CD4-positive, alpha-beta T cell treated with Interleukin-4 for 1 hour (primary cell): Measurements from ENCODE around the gene MRPL37.
"Not testable (repeated sequence)": the region's sequence is repeated elsewhere in the genome, so short reads cannot be mapped to it uniquely, and the experiment has no call there.

Experiments
- DNase-seq, 2 donors: peaks; one replicate each; pipeline ENCODE4 v3.0.0-alpha.2; 2020 to 2022

Gene MRPL37

GRCh38 chr1:54172614-54173599 is 27.1 kb upstream of the MRPL37 start:
- no peak for DNase-seq

DNA sequence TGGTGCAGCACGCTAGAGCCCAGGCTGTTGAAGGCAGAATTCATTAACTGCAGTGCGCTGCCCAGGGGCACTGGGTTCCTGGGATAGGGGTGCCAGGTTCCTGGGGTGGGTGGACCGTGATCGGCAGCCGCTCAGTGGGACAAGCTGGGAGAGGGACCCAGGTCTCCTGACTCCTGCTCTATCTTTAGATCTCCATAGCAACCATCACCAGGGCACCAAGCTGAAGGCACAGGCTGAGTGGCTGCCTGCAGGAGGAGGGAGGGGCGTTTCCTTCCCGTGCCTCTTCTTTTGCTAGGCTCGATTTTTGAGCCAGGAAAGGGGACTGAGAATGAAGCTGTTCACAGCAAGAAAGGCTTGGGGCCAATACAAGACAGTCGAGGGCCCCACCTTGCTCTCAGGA is 26.3 kb upstream of the MRPL37 start:
- DNase-seq, result no peak

- DNase-seq, result no peak
These were observed 25.9 kb upstream of the MRPL37 start for GRCh38 chr1:54174106-54174505.

DNA sequence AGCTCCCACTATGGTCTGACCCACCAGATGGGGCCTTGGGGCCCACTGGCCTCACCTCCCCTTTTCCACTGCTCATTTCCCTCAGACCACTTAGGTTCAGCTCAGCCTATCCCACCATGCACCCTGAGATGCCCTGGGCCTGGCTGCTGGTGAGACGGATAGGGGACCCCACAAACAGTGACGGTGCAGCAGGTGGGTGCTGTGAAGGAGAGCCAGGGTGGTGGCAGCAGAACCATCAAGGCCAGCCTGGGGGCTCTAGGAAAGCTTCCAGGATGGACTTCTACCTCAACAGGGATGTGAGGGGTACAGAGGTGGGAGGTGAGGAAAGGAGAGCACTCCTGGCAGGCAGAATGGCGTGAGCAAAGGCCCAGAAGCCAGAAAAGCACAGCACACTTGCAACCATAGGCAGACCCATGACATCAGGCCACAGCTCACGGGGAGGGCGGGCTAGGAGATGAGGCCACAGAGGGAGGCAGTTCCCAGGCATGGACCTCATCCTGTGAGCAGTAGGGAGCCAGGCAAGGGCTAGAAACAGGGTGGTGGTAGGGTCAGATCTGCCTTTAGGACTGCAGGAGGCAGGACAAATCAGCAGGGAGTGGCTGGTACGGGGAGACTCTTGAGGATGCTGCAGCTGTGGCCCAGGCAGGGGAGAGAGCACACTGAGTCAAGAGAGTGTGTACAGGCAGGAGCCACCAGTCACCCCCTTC is 23.2 kb upstream of the MRPL37 start:
- no peak for DNase-seq

- no peak for DNase-seq
These were observed 22.2 kb upstream of the MRPL37 start for GRCh38 chr1:54177726-54178125.

DNA sequence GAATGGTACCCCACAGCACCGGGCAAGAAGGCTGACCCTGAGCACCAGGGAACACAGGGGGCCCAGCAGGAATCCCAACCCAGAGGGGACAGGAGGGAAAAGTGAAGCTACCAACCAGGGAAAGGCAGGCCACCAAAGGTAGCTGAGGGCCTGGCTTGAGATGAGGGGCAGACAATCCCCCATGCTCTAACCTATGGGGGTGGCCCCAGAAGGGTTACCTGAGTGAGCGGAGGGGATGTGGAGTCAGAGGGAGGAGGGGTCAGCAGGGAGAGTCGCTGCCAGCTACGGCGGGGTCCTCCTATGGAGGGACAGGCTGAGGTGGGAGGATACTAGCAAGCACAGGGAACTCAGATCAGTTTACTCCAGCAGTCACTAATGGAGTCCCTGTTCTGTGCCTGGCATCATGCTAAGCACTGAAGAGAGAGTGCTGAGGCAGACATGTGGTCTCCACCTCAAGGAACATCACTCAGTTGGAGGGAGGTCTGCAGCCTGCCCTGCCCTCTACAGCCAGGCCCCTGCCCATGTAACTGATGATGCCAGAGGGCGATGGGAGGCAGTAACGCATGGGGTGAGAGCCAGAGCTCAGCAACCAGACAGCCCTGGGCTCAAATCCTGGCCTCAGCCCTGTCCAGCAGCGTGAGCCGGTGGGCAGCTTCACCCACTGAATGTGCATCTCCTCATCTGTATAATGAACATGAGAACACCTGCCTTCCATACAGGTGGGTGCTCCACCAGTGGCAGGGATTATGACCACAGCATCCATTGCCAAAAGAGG is 21.5 kb upstream of the MRPL37 start:
- no peak for DNase-seq

- no peak for DNase-seq
These were observed 19.1 kb upstream of the MRPL37 start for GRCh38 chr1:54180701-54181360.

DNA sequence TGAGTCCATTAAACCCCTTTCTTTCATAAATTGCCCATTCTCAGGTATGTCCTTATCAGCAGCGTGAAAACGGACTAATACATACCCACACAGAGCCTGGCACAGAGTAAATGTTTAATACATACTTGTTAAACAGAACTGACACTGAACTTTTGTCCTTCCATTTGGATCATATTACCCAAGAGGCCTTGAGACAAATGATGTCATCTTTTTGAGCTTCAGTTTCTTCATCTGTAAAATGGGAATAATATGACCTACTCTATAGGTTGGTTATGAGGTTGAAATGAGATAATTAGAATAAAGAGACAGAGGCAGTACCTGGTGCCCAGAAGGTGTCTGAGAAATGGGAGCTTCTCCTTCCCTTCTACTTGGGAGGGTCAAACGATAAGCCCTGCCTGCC is 13.9 kb upstream of the MRPL37 start:
- no peak for DNase-seq

DNA sequence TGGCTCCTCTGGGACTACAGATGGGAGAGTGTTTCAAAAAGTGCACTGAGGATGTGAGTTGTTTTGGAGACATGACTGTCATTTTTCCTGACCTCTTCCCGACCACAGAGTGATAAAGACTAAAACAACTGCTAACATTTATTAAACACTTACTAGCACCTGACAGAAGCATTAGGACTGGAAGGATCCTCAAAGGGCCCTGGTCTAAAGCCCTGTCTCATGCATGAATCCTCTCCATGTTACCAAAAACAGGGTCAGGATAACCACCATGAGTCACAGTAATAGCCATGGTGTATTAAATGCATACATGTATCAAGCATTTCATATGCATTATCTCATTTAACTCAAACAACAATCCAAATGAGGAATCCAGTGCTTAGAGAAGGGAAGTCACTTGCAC is 11.7 kb upstream of the MRPL37 start:
- no peak for DNase-seq

DNA sequence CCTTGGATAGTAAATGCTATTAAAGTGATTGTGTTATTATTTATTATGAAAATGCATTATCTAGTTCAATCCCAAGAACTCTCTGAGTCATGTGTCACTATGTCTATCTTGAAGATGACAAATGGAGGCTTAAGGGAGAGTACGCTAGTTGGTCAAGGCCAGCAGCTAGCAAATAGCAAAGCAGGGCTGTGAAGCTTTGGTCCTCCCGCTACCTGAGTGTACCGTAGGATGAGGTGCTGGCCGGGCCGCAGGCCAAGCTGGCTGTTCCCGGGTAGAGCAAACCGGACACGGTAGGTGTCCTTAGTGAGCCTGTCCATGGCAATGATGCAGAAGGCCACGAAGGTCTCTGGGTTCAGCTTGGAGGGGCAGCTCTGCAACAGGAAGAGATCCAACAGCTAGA is 9.4 kb upstream of the MRPL37 start:
- DNase-seq, result no peak

DNA sequence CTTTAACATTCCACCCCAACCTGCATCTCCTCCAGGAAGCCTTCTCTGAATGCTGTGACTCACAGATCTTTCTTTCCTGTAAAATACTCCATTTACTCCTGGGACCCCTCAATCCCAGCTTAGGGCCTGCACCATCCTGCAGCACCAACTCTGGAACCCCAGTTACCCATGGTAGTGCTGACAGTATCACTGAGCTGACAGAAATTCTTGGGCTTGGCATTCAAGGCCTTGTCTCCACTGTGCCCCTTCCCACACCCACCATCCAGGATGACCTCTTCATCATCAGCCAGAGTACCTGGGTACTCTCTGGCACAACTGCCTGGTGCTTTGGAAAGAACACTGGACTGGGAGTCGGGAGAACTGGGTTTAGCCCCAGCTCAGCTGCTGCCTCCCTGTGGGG is 8.4 kb upstream of the MRPL37 start:
- DNase-seq, result no peak

DNA sequence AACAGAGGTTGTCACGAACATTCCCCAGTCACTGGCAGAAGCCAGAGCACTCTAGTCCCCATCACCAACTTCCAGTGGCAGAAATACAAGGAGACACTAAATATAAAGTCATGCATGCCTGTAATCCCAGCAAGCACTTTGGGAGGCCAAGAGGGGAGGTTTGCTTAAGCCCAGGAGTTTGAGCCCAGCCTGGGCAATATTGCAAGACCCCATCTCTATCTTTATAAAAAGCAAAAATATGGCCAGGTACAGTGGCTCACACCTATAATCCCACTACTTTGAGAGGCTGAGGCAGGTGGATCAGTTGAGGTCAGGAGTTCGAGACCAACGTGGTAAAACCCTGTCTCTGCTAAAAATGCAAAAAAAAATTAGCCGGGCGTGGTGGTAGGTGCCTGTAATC is 6.5 kb upstream of the MRPL37 start:
- no peak for DNase-seq

DNA sequence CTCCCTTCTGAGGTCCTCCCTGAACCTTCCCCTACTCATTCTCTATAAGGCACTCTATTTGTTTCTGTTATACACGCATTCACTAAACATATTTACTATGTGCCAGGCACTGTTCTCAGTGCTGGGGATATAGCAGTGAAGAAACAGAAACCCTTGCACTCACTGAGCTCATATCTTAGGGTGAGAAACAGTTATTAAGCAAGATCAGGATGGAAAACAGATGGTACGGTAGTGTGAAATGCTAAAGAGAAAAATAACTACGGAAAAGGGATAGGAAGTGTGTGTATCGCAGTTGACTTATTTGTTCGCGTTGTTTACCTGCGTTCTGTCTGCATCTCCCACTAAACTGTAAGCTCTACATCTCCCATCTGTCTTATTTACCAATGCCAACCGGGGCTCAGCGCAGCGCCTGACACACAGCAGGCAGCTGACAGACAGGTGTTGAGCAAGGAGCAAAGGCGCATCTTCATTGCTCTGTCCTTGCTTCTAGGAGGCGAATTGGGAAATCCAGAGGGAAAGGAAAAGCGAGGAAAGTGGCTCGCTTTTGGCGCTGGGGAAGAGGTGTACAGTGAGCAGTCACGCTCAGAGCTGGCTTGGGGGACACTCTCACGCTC is 709 bp upstream of the MRPL37 start:
- no peak for DNase-seq

DNA sequence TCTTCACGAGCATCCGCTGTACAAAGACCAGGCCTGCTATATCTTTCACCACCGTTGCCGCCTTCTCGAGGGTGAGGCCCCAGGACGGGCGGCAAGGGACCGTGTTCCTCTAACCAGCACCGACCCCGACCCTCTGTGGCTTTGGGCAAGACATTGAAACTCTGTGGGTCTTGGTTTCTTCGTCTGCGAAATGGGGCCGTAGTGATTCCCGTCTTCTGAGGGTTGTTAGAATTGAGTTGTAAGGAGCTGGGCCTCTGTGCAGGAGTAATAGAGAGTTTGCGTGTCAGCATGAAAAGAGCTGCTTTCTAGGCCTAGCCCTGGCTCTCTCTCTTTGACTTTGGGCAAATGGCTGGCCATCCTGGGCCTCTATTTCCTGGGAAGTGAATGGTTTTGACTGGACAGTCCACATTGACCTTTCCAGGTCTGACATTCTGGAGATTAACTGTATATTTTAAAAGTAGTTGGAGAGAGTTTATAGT is 591 bp downstream of the MRPL37 start:
- no peak for DNase-seq

GRCh38 chr1:54204199-54204598 is 4.2 kb downstream of the MRPL37 start:
- no peak for DNase-seq

- DNase-seq, result no peak
These were observed 7.3 kb downstream of the MRPL37 start for GRCh38 chr1:54207287-54207686.

DNA sequence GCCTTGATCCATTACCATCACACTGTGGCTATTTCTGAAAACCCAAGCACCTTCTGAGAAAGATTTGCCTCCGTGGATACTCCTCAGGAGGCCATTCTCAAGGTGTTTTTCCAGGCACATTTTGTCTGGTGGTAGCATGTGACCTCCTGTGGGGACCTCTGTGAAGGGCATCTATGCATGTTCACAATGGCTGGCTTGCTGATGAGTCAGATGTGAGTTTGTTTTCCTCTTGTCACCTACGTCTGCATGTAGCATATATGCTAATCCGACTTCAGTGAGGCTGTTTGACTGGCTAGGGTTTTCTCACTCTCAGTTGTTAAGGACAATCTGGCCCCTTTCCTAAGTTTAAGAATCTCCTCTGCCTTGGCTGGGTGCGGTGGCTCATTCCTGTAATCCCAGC is 7.9 kb downstream of the MRPL37 start:
- not testable (repeated sequence) for DNase-seq

- DNase-seq, result no peak
These were observed 12.9 kb downstream of the MRPL37 start for GRCh38 chr1:54212872-54213271.

GRCh38 chr1:54215523-54215922 is 15.6 kb downstream of the MRPL37 start:
- DNase-seq, result no peak

DNA sequence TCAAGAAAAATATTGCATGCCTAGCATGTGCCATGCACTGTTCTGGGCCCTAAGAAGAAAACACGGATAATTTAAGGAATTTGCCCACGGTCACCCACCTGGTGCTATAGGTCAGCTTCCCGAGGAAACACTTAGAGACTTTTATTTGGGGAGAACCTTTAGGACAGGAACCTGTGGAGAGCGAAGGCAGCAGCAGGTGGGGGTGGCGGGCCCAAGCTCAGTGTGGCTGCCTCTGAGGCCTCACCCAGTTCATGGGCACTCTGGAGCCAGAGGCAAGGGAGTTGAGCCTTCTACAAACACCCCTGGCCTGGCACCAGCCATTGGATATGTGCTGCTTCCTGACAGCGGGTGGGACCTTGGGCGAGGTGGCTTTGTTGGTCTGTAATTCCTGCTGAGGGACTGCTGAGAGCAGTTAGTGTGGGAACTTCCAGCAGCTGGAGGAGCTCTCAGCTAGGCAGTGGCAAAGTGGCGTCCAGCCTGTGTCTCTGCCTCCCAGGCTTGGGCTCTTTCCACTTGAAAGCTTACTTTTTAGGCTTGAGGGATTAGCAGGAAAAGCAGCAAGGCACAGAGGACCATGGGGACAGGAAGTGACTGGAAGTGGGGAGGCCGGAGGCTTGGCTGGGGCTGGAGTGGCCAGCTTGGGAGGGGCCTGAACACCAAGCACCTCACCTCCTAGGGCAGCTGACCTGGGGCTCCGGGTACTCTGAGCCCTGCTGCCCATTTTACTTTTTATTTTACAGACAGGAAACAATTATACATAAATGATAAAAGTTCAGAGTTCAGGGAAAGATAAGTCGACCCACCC is 19.1 kb downstream of the MRPL37 start:
- no peak for DNase-seq

DNA sequence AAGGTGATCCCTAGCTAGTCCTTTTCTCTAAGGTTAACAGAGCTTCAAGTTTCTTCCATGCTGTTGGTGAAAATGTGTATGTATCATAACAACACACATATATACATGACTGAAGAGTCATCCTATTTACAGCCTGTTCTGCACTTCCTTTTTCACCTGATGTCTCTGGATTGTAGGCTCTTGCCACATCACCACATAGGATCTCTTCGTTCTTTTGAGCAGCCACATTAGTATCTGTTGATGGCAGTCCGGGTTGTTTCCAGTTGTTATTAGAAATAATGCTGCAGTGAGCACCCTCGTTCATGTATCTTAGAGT is 19.7 kb downstream of the MRPL37 start:
- no peak for DNase-seq
